HG02759 (cell line): ENCODE data around the gene PIK3CD.

ENCODE experiments used
- ATAC-seq: cut with Tn5 transposase; IDR thresholded peaks from one replicate; pipeline ENCODE4 v1.9.1; 2021; ENCODE audit warnings: mild to moderate bottlenecking, moderate library complexity; ENCODE audit not compliant: unreplicated experiment

PIK3CD gene

DNA sequence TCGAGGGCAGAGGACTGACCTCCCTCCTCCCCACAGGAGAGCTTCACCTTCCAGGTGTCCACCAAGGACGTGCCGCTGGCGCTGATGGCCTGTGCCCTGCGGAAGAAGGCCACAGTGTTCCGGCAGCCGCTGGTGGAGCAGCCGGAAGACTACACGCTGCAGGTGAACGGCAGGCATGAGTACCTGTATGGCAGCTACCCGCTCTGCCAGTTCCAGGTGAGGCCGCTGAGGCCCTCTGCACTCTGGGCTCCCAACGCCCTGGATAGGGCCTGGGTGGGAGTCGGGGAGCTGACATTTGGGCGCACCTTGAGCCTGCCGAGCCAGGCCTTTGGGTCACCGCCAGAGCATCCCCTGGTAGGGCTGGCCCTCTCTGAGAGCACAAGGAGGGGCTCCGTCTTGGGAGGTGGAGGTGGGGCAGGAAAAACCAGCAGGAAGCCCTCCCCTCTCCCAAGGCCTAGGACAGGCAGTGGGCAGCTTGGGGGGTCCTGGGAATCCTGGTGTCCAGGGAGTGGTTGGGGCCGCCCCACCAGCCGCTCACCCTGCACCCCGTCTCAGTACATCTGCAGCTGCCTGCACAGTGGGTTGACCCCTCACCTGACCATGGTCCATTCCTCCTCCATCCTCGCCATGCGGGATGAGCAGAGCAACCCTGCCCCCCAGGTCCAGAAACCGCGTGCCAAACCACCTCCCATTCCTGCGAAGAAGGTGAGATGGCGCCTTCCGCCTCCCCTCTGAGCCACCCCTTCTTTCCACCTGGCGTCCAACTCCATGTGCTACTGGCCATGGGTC is 65.1 kb downstream of the PIK3CD start:
- ATAC-seq = no peak

DNA sequence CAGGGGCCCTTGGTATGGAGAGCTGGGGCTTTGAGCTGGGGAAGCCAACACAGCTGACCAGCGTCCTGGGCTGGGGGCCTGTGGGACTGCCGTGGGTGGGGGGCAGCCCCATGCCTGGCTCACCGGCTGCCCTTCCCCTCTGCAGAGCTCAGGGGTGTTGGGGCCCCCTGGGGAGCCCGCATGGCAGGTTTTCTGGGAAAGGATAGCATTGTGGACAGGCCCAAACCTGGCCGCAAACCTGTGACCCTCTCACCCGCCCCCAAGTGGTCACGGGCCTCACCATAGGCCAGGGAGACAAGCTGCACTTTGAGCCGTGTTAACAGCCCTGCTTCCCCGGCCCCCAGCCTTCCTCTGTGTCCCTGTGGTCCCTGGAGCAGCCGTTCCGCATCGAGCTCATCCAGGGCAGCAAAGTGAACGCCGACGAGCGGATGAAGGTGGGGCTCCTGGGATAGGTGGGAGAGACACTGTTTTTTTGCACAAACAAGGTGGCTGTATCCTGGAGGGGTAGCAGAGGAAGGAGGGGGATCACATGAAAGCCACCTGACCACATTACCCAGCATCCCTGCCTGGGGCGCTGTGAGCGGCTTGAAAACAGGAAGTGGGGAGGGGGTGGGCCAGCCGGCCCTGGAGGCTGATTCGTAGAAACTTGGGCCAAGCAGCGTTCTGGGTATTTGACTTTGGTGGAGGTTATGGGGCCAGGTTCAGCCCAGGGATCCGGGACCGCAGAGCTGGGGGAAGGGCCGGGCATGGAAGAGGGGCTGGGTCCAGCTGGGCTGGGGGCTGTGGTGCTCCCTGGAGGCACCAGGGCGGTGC is 65.9 kb downstream of the PIK3CD start:
- peak; percentile 71 for ATAC-seq

DNA sequence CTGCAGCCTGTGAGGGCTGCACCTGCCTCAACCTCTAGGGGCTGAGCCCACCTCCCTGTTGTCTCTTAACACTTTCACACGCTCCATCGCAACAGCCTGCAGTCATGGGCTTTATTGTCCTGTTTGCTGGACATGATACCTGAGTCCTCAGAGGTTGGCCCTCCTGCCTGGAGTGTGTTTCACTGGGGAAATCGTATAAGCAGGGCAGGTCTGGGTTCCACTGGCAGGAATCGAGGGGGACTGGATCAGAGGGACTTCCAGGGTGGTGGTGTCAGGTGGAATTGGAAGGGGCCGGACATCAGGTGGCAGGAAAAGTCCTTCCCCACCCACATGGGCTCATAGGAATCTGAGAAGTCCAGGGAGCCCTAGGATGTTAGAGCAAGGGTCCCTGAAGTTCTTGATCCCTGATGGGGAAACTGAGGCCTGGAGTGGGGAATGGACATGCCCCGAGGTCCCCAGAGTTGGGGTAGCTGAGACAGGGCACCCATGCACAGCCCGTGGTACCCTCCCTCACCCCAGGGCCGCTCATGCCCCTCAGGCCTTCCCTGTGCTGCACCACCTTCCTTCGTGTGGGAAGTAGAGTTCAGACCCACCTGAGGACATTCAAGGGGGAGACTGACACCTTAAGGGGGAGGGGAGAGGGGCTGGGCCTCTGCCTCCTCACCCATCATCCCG is 66.6 kb downstream of the PIK3CD start:
- no peak for ATAC-seq

DNA sequence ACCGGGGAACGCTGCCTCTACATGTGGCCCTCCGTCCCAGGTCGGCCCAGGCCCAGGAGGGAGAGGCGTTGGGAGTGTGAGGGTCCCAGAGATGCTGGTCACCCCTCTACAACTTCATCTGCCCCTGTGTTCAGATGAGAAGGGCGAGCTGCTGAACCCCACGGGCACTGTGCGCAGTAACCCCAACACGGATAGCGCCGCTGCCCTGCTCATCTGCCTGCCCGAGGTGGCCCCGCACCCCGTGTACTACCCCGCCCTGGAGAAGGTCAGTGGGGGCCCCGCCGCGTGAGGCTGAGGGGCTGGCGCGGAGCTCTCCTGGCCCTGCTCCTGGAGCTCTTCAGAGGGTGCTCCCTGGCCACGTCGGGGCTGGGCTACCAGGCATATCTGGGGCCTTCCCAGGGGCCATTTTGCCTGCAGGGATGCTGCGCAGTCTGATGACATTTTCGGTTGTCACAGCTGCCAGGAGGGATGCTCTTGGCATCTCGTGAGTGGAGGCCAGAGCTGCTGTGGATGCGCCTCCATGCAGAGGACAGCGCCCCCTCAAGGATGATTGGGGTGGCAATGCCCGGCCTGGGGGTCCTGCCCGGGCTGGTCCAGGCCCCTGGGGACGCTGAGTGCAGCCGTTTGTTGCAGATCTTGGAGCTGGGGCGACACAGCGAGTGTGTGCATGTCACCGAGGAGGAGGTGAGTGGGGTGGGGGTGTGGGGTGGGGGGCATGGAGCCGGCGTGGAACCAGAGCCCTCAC is 68.6 kb downstream of the PIK3CD start:
- no peak for ATAC-seq

DNA sequence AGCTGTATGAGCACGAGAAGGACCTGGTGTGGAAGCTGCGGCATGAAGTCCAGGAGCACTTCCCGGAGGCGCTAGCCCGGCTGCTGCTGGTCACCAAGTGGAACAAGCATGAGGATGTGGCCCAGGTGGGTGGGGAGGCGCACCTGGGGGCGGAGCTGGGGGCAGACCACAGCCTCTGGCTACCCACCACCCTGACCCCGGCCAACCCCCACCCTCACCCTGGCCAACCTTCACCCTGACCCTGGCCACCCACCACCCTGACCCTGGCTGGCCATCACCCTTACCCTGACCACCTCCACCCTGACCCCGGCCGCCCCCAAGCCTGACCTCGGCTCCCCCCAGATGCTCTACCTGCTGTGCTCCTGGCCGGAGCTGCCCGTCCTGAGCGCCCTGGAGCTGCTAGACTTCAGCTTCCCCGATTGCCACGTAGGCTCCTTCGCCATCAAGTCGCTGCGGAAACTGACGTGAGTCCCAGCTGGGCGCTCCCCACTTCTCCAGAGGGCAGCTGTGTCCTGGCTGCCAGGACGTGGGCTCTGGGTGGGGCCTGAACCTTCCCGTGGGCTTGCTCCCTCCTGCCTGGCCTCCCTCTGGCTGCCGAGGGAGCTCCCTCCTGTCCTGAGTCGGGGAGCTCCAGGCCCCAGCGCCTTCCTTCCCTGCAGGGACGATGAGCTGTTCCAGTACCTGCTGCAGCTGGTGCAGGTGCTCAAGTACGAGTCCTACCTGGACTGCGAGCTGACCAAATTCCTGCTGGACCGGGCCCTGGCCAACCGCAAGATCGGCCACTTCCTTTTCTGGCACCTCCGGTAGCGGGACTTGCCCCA is 69.5 kb downstream of the PIK3CD start:
- ATAC-seq = no peak

DNA sequence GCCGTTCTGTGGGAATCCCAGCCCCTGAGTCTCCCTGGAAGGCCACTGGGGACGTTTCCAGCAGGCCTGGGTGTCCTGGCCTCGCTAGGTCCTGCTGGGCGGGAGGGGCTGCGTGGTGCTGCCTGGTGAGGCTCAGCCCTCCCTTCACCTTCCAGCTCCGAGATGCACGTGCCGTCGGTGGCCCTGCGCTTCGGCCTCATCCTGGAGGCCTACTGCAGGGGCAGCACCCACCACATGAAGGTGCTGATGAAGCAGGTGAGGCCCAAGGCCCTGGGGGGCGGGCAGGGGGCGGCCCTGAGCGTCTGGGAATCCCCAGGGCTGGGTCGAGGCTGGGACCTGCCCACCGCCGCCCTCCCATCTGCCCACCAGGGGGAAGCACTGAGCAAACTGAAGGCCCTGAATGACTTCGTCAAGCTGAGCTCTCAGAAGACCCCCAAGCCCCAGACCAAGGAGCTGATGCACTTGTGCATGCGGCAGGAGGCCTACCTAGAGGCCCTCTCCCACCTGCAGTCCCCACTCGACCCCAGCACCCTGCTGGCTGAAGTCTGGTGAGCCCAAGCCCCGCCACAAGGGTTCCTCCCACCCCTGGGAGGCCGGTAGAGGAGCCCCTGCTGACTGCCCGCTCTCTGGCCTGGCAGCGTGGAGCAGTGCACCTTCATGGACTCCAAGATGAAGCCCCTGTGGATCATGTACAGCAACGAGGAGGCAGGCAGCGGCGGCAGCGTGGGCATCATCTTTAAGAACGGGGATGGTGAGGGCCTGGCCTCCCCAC is 70.3 kb downstream of the PIK3CD start:
- no peak for ATAC-seq

DNA sequence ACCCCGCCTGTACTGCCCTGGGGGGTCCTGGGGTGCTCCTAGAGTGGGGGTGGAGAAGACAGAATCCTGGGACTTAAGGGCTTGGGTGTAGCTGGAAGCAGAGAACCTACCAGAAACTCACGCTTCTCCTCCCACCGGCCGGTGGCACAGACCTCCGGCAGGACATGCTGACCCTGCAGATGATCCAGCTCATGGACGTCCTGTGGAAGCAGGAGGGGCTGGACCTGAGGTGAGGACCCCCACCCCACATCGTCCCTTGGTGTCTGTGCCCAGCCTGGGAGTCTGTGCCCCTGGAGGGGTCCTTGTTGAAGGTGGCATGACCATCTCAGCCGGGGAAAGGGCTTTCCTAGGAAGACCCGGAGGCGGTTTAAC is 70.8 kb downstream of the PIK3CD start:
- ATAC-seq = no peak

DNA sequence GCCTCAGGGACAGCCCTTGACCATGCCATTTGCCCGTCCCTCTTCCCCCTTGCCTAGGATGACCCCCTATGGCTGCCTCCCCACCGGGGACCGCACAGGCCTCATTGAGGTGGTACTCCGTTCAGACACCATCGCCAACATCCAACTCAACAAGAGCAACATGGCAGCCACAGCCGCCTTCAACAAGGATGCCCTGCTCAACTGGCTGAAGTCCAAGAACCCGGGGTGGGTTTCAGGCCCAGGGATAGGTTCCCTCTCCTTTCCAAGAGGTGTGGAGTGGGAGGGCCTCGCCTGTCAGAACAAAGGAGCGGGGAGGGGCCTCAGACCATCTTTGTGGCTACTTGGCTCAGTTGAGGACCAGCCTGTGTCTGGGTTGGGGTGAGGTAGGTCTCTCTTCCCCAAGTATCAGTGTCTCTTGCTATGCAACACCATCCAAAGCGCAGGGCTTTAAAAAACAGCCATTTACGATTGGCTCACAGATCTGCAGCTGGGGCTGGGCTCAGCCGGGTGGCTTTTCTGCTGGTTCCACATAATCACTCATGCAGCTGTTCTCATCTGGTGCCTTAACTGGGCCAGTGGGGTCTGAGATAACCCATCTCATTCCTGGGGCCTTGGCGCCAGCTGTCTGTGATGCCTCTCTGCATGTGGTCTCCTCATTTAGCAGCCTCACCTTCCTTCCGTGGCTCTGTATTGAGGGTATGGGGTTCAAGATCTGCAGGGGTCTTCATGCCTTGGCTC is 71.7 kb downstream of the PIK3CD start:
- no peak for ATAC-seq

DNA sequence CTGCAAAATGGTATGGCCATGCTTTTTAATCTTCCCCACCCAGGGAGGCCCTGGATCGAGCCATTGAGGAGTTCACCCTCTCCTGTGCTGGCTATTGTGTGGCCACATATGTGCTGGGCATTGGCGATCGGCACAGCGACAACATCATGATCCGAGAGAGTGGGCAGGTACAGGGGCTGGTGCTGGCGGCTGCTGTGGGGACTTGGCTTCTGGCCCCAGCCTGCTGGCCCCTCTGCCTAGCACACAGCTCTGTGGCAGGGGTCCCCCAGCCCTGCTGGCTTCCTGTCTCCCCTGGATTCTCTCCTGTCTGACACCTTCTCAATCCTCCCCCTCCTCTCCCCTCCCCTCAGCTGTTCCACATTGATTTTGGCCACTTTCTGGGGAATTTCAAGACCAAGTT is 72.4 kb downstream of the PIK3CD start:
- ATAC-seq = no peak

DNA sequence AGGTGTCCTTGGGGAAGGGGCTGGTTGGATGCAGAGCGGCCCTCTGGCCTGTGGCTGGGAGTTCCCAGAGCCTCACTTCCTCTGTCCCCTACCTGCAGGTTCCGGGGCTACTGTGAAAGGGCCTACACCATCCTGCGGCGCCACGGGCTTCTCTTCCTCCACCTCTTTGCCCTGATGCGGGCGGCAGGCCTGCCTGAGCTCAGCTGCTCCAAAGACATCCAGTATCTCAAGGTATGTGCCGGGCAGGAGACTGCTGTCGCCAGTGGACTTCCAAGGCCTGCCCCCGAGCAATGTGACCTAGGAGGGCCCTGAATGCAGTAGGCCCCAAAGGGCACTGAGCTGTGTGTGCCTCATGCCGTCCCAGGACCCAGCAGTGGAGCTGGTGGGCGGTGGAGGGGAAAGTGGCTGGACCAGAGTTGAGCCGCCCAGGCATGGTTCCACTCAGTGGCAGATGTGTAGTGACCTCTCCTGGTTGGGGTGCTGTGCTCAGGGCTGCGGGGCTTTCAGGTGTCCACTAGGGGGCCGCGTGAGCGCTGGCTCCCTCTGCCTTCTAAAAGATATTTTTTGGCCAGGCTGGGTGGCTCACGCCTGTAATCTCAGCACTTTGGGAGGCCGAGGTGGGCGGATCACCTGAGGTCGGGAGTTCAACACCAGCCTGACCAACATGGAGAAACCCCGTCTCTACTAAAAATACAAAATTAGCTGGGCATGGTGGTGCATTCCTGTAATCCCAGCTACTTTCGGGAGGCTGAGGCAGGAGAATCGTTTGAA is 73.4 kb downstream of the PIK3CD start:
- ATAC-seq = no peak

DNA sequence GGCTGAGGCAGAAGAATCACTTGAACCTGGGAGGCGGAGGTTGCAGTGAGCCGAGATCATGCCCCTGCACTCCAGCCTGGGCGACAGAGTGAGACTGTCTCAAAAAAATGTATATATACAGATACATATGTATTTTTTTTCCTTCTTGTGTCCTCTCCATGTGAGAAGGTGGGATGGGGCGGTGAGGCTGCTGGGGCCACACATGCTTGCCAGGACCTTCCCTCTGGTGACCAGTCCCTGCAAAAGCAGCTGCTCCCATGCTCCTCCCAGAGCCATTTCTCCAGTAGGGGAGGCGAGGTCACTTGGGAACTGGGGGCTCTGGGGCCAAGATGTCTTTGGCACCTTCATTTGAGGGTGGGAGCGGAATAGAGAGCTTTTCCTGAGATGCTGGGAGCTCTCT is 74.9 kb downstream of the PIK3CD start:
- no peak for ATAC-seq

DNA sequence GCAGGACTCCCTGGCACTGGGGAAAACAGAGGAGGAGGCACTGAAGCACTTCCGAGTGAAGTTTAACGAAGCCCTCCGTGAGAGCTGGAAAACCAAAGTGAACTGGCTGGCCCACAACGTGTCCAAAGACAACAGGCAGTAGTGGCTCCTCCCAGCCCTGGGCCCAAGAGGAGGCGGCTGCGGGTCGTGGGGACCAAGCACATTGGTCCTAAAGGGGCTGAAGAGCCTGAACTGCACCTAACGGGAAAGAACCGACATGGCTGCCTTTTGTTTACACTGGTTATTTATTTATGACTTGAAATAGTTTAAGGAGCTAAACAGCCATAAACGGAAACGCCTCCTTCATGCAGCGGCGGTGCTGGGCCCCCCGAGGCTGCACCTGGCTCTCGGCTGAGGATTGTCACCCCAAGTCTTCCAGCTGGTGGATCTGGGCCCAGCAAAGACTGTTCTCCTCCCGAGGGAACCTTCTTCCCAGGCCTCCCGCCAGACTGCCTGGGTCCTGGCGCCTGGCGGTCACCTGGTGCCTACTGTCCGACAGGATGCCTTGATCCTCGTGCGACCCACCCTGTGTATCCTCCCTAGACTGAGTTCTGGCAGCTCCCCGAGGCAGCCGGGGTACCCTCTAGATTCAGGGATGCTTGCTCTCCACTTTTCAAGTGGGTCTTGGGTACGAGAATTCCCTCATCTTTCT is 75.5 kb downstream of the PIK3CD start:
- no peak for ATAC-seq

DNA sequence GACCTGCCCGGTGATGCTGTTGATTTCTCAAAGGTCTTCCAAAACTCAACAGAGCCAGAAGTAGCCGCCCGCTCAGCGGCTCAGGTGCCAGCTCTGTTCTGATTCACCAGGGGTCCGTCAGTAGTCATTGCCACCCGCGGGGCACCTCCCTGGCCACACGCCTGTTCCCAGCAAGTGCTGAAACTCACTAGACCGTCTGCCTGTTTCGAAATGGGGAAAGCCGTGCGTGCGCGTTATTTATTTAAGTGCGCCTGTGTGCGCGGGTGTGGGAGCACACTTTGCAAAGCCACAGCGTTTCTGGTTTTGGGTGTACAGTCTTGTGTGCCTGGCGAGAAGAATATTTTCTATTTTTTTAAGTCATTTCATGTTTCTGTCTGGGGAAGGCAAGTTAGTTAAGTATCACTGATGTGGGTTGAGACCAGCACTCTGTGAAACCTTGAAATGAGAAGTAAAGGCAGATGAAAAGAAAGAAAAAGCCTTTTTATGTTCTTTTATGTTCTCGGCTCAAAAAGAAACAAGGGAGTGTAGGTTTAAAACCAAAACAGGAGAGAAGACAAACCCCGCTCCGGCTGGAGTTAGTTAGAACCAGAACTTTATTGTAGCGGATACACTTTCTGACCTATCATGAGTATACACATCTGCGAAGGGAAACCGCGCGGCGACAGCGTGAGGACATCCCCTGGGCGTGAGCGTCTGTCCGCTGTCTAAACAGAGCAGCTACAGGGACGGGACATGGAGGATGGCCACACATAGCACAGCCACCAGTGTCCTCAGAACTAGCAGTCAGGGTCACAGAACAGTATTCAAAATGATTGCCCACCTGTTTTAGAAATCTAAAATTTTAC is 77.1 kb downstream of the PIK3CD start:
- no peak for ATAC-seq

DNA sequence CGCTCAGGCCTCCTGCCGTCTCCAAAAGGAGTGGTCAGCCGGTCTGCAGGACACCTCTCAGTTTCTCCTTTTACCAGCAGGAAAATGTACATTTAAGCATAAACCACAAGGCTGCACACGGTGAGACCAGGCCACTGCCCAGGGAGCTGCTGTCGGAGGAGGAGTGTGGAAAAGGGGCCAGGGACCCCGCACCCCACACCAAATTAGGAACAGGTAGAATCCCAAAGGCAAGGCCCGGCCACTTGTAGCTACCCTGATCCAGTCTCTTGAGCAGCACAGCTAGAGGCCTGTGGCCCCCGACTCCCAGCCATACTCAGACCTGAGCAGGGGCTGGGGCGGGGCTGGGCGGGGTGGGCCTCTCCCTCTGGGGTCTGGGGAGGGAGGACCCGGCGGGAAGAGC is 78.0 kb downstream of the PIK3CD start:
- no peak for ATAC-seq

DNA sequence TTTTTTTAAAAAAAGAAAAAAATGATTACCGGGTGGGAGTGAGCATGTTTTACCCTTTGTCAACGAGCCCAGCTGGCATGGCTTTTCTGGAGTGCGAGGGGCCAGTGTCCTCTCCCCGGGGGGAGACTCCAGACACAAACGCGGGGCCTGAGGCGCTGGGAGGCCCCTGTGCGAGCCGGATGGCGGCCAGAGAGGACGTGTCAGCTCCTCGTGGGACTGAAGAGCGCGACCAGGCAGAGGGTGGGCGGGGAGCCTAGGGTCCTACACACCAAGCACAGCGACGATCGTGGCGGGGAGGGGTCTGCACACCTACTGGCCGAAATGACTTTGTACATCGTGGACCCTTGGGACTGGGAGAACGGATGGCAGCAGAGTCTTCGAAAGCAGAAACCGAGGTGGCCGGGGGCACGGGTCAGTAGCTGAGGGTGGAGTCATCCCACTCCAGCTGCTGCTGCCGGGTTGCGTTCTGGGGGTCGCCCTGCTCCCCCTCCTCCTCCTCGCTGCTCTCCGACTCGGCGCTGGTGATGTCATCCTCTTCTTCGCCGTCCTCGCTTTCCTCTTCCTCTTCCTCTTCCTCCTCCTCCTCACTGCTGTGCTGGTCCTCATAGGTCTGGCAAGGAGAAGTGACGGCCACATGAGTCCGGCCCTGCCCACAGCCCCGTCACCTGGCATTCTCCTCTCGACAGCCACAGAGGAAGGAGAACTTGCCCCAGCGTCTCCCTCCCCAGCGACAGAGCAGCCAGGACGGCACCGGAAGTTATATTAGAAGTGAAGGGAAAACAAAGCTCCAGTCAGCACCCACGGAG is 78.8 kb downstream of the PIK3CD start:
- no peak for ATAC-seq

DNA sequence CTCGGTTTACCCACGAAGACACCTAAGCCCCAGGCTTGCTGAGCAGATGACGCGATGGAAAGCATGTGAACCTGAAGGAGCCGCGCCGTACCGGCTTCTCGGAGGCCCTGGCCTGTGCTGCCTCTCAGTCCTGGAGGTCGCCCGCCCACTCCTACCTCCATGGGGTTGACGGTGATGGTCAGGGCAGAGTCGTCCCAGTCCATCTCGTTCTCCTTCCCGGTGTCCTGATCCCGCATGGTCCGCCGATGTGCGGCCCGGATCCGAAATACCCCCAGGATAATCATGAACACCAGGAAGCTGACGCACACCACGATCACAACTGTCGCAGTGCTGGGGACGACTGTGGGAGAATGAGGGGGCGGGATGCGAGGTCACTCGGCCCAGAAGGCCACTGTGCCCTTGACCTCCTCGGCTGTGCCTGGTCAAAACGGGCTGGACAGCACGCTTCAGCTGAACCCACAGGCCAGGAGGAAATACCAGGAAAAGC is 79.6 kb downstream of the PIK3CD start:
- no peak for ATAC-seq
